DOHH2 (cell line): ENCODE measurements around the gene C1QTNF5.

Experiments
- H3F3A ChIP-seq: fragments of 200-600 bp; sonication (generic), shearing (Covaris generic); 2 replicates; pipeline ENCODE4 v1.6.0; 2016; ENCODE audit warnings: antibody characterized with exemption, mild to moderate bottlenecking; ENCODE audit not compliant: control insufficient read depth, insufficient read depth
- H3K27ac ChIP-seq: fragments of 200-600 bp; sonication (generic); 2 replicates; pipeline ENCODE4 v1.5.1; 2014; ENCODE audit warnings: low read depth, mild to moderate bottlenecking, low read length, moderate library complexity
- H3K27me3 ChIP-seq: fragments of 200-600 bp; sonication (generic); 2 replicates; pipeline ENCODE4 v1.6.1; 2014; ENCODE audit warnings: mild to moderate bottlenecking, low read length, mixed read lengths; ENCODE audit not compliant: control insufficient read depth
- H3K36me3 ChIP-seq: fragments of 200-600 bp; sonication (generic); 2 replicates; pipeline ENCODE4 v1.6.1; 2014; ENCODE audit warnings: mild to moderate bottlenecking, low read length, moderate library complexity, mixed read lengths; ENCODE audit not compliant: control insufficient read depth
- H3K4me1 ChIP-seq: fragments of 200-600 bp; sonication (generic); 2 replicates; pipeline ENCODE4 v1.6.1; 2014; ENCODE audit warnings: mild to moderate bottlenecking, low read length, mixed read lengths; ENCODE audit not compliant: control insufficient read depth
- H3K4me2 ChIP-seq: fragments of 200-600 bp; sonication (generic); 2 replicates; pipeline ENCODE4 v1.6.0; 2014; ENCODE audit warnings: mild to moderate bottlenecking, low read length, moderate library complexity
- H3K4me3 ChIP-seq: fragments of 200-600 bp; sonication (generic); 2 replicates; pipeline ENCODE4 v1.5.1; 2014; ENCODE audit warnings: mild to moderate bottlenecking, low read length, mixed read lengths
- H3K79me2 ChIP-seq: fragments of 200-600 bp; sonication (generic); 2 replicates; pipeline ENCODE4 v1.6.1; 2014; ENCODE audit warnings: mild to moderate bottlenecking, low read length, mixed read lengths; ENCODE audit not compliant: control insufficient read depth
- H3K9me2 ChIP-seq: fragments of 200-600 bp; sonication (generic); replicated peaks from 2 replicates; pipeline ENCODE4 v1.6.1; 2014; ENCODE audit warnings: mild to moderate bottlenecking, low read length, mixed read lengths; ENCODE audit not compliant: control insufficient read depth
- H3K9me3 ChIP-seq: fragments of 200-600 bp; sonication (generic); 2 replicates; pipeline ENCODE4 v1.6.1; 2014; ENCODE audit warnings: antibody characterized with exemption, low read length, mixed read lengths; ENCODE audit not compliant: control insufficient read depth, insufficient read depth
- H4K20me1 ChIP-seq: fragments of 200-600 bp; sonication (generic); 2 replicates; pipeline ENCODE4 v1.6.0; 2014; ENCODE audit warnings: low read depth, mild to moderate bottlenecking, antibody characterized with exemption, low read length, moderate library complexity; ENCODE audit not compliant: control insufficient read depth, insufficient read depth
- EZH2phosphoT487 ChIP-seq: fragments of 200-600 bp; sonication (generic); IDR thresholded peaks from 2 replicates; pipeline ENCODE4 v1.6.1; 2017; ENCODE audit warnings: borderline replicate concordance, mild to moderate bottlenecking, antibody characterized with exemption, low read length, moderate library complexity, mixed read lengths
- TF ChIP-seq, protein P1 (sequence below): fragments of 200-600 bp; sonication (generic); IDR thresholded peaks from one replicate; pipeline ENCODE4 v1.5.1; 2014; ENCODE audit warnings: antibody characterized with exemption, mild to moderate bottlenecking, low read depth, low read length; ENCODE audit not compliant: poor library complexity, severe bottlenecking

C1QTNF5 gene

DNA sequence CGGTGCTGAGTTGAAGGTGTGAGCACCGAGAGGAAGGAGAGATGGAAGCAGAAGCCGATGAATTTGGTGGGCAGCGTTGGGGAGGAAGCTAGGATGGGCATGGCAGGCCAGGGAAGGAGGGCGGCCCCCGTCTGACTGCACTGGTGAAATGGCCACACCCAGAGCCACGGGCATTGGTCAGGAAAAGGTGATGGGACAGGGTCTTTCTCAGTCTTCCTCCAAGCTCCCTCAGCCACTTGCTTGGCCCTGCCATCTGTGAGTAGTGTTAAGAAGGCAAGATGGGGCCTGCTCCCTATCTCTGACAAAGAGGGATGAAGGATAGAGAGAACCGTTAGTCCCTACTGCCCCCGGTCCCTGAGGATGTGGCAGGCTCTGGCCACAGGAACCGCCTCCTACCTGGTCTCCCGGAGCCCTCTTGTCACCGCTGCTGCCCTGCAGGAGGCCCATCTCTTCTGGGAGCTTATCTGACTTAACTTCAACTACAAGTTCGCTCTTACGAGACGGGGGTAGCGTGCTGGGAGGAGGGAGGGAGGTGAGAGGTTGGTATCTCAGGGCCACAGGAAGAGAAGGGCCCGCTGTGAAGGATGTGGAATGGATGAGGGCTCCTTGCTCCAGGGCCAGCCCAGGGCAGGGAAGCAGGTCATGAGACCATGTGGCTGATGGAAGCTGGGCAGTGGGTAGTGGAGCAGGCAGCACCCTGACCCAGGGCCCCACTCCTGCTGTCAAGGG, 30.6 kb downstream of the C1QTNF5 start:
- Histone ChIP-seq H3K4me2 (no peak overlapping the region), H3K36me3 (peaks cover 7% of the 10 kb centered on the region; the same call in 1 of the 2 replicates), H3F3A (peaks cover 5% of the 10 kb centered on the region; the same call in 1 of the 2 replicates), H4K20me1 (no peaks in the 10 kb centered on the region), H3K4me1 (peaks cover 8% of the 10 kb centered on the region), H3K9me2 (no peaks in the 10 kb centered on the region), H3K9me3 (no peaks in the 10 kb centered on the region), H3K79me2 (no peaks in the 10 kb centered on the region), H3K27me3 (no peaks in the 10 kb centered on the region), H3K27ac (no peak overlapping the region), H3K4me3 (no peak overlapping the region)
- TF ChIP-seq, protein P1, sequence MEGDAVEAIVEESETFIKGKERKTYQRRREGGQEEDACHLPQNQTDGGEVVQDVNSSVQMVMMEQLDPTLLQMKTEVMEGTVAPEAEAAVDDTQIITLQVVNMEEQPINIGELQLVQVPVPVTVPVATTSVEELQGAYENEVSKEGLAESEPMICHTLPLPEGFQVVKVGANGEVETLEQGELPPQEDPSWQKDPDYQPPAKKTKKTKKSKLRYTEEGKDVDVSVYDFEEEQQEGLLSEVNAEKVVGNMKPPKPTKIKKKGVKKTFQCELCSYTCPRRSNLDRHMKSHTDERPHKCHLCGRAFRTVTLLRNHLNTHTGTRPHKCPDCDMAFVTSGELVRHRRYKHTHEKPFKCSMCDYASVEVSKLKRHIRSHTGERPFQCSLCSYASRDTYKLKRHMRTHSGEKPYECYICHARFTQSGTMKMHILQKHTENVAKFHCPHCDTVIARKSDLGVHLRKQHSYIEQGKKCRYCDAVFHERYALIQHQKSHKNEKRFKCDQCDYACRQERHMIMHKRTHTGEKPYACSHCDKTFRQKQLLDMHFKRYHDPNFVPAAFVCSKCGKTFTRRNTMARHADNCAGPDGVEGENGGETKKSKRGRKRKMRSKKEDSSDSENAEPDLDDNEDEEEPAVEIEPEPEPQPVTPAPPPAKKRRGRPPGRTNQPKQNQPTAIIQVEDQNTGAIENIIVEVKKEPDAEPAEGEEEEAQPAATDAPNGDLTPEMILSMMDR, result no peak
- TF ChIP-seq EZH2phosphoT487, result no peak

- H3K27me3 ChIP-seq, result no peaks in the 10 kb centered on the region
- TF ChIP-seq EZH2phosphoT487, result no peak
- TF ChIP-seq, protein P1, result no peak
- H3K4me1 ChIP-seq, result peaks cover under 1% of the 10 kb centered on the region; the same call in 1 of the 2 replicates
- no peak overlapping the region for H3K4me2 ChIP-seq
- H3K4me3 ChIP-seq, result no peak overlapping the region
- no peaks in the 10 kb centered on the region for H3K79me2 ChIP-seq
- peaks cover 5% of the 10 kb centered on the region; the same call in 1 of the 2 replicates for H3F3A ChIP-seq
- no peak overlapping the region for H3K27ac ChIP-seq
- H4K20me1 ChIP-seq, result no peaks in the 10 kb centered on the region
- no peaks in the 10 kb centered on the region for H3K9me2 ChIP-seq
- peaks cover 7% of the 10 kb centered on the region; the same call in 1 of the 2 replicates for H3K36me3 ChIP-seq
- H3K9me3 ChIP-seq, result no peaks in the 10 kb centered on the region
Measured at GRCh38 chr11:119309411-119309810, 31.3 kb downstream of the C1QTNF5 start.

GRCh38 chr11:119307974-119308373, 32.7 kb downstream of the C1QTNF5 start:
- H3K36me3 ChIP-seq, result peaks cover 20% of the 10 kb centered on the region
- no peak overlapping the region for H3K27ac ChIP-seq
- no peaks in the 10 kb centered on the region for H4K20me1 ChIP-seq

More at GRCh38 chr11:119307974-119308373, 32.7 kb downstream of the C1QTNF5 start:
- Histone ChIP-seq H3K4me2 (no peak overlapping the region), H3K4me1 (no peaks in the 10 kb centered on the region), H3K79me2 (no peaks in the 10 kb centered on the region), H3K27me3 (no peaks in the 10 kb centered on the region), H3F3A (peaks cover 3% of the 10 kb centered on the region; the same call in 1 of the 2 replicates), H3K9me2 (no peaks in the 10 kb centered on the region), H3K9me3 (no peaks in the 10 kb centered on the region), H3K4me3 (no peak overlapping the region)
- TF ChIP-seq, protein P1, result no peak
- no peak for TF ChIP-seq EZH2phosphoT487
